ENCODE measurements around the gene KPNA2. TPM values are rescaled to one million over a fixed set of nuclear protein-coding genes. Genes with fewer than 3 reads are reported as not detected.
"Not testable (repeated sequence)": the region's sequence is repeated elsewhere in the genome, so short reads cannot be mapped to it uniquely, and the experiment has no call there.

KPNA2 gene
- total RNA-seq, 1 donor from 2014 or later: 100 TPM

- H3K27ac Mint-ChIP-seq: peak overlapping the region; percentile 87
- no peak for TF ChIP-seq CTCF (IDR thresholded peaks at IDR 0.05; ENCODE audit: unreplicated experiment)
Observed at GRCh38 chr17:67994817-67995569, 40.5 kb upstream of the KPNA2 start.

GRCh38 chr17:67995570-67996263 lies 39.8 kb upstream of the KPNA2 start:
- H3K36me3 Mint-ChIP-seq: no peaks in the 10 kb centered on the region
- H3K4me3 Mint-ChIP-seq: peak overlapping the region; percentile 71
- peaks cover 27% of the 10 kb centered on the region for H3K4me1 Mint-ChIP-seq
- no peak for TF ChIP-seq CTCF (IDR thresholded peaks at IDR 0.05; ENCODE audit: unreplicated experiment)
- DNase-seq (ENCODE audit: low spot score in 2 of 2, unreplicated experiment in 2 of 2): peak in 1 of 2 experiments; percentile 56
- peaks cover 20% of the 10 kb centered on the region for H3K27me3 Mint-ChIP-seq (ENCODE audit: low read depth)
- H3K9me3 Mint-ChIP-seq: no peaks in the 10 kb centered on the region
- H3K27ac Mint-ChIP-seq: peak overlapping the region; percentile 4

More at GRCh38 chr17:67994817-67995569, 40.5 kb upstream of the KPNA2 start:
- Mint-ChIP-seq H3K4me1 (peaks cover 27% of the 10 kb centered on the region), H3K36me3 (no peaks in the 10 kb centered on the region), H3K27me3 (ENCODE audit: low read depth) (peaks cover 20% of the 10 kb centered on the region), H3K9me3 (no peaks in the 10 kb centered on the region), H3K4me3 (peak overlapping the region; percentile 71)
- DNase-seq (ENCODE audit: low spot score in 2 of 2, unreplicated experiment in 2 of 2): no peak

- H3K27me3 Mint-ChIP-seq (ENCODE audit: low read depth): peaks cover 20% of the 10 kb centered on the region
- H3K27ac Mint-ChIP-seq: peak within 1 kb of the TSS; percentile 4
- H3K4me1 Mint-ChIP-seq: peaks cover 27% of the 10 kb centered on the region
- H3K4me3 Mint-ChIP-seq: peak within 1 kb of the TSS; percentile 71
- DNase-seq (ENCODE audit: low spot score in 2 of 2, unreplicated experiment in 2 of 2); H3K36me3 Mint-ChIP-seq; H3K9me3 Mint-ChIP-seq: not testable (repeated sequence)
Observed at GRCh38 chr17:67996301-67997171, 39.0 kb upstream of the KPNA2 start, which contains the start of gene C17orf58. TSS of gene C17orf58 (minus strand) at chr17:67996469. CDS start at chr17:67996198, 271 bp downstream.

GRCh38 chr17:67998466-67998865 lies 37.1 kb upstream of the KPNA2 start:
- peaks cover 23% of the 10 kb centered on the region for H3K4me1 Mint-ChIP-seq
- H3K36me3 Mint-ChIP-seq: no peaks in the 10 kb centered on the region
- H3K27ac Mint-ChIP-seq: no peak overlapping the region
- H3K9me3 Mint-ChIP-seq: no peaks in the 10 kb centered on the region
- H3K27me3 Mint-ChIP-seq (ENCODE audit: low read depth): peaks cover 20% of the 10 kb centered on the region
- no peak for DNase-seq (ENCODE audit: low spot score in 2 of 2, unreplicated experiment in 2 of 2)
- no peak overlapping the region for H3K4me3 Mint-ChIP-seq
- TF ChIP-seq CTCF (IDR thresholded peaks at IDR 0.05; ENCODE audit: unreplicated experiment): no peak

- no peak for TF ChIP-seq CTCF (IDR thresholded peaks at IDR 0.05; ENCODE audit: unreplicated experiment)
- no peak overlapping the region for H3K27ac Mint-ChIP-seq
- no peak for DNase-seq (ENCODE audit: low spot score in 2 of 2, unreplicated experiment in 2 of 2)
- peaks cover 20% of the 10 kb centered on the region for H3K4me1 Mint-ChIP-seq
- H3K9me3 Mint-ChIP-seq: no peaks in the 10 kb centered on the region
- no peaks in the 10 kb centered on the region for H3K36me3 Mint-ChIP-seq
- peaks cover 20% of the 10 kb centered on the region for H3K27me3 Mint-ChIP-seq (ENCODE audit: low read depth)
- no peak overlapping the region for H3K4me3 Mint-ChIP-seq
Observed at GRCh38 chr17:67999291-67999911, 36.1 kb upstream of the KPNA2 start.

Data from mesothelial cell of epicardium (in vitro differentiated cells).